ENCODE results near the gene PRICKLE1.

The PRICKLE1 gene

DNA sequence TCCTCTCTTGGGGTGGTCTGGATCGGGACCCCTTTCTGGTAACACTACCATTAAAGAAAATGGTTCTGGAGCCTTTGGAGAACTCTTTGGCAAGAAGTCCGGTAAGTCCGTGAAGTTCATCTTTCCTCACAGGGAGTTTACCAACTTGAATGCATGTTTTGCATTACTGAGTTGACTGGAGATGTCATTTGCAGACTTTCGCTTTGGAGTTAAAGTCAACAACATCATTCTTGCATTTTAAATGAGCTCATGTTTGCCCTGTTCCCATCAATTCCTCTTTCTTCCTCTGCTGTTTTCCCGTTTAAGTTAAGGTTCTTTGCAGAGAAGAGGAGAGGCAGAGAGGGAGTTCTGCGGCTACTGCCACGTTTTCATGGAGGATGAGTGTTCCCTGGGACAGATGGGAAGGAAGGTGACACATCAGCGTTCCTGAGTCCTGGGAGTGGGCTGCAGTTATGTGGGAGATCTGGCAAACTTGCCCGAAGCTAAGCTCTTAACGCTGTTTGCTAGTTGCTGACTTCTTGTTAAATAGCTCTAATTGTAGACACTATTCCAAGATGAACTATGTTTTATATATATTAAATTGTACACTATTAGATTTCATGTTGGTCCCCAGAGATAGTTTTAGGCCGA, 18.8 kb upstream of the PRICKLE1 start:
- no peak overlapping the region for H3K4me3 ChIP-seq (ENCODE audit: low read depth in 1 of 2, low read length in 2 of 2)
- ATAC-seq (ENCODE audit: insufficient read depth, low read depth) = no peak
- H3K4me2 ChIP-seq (ENCODE audit: insufficient read depth, low read length) = no peak overlapping the region
- no peak for DNase-seq
- H3K79me2 ChIP-seq (ENCODE audit: insufficient read depth, low read length) = no peaks in the 10 kb centered on the region
- no peaks in the 10 kb centered on the region for H3K4me1 ChIP-seq (ENCODE audit: insufficient read depth, low read length)
- H4K20me1 ChIP-seq (ENCODE audit: insufficient read depth, low read length) = no peaks in the 10 kb centered on the region
- no peaks in the 10 kb centered on the region for H3K36me3 ChIP-seq (ENCODE audit: insufficient read depth, low read length)
- TF ChIP-seq, protein P1, sequence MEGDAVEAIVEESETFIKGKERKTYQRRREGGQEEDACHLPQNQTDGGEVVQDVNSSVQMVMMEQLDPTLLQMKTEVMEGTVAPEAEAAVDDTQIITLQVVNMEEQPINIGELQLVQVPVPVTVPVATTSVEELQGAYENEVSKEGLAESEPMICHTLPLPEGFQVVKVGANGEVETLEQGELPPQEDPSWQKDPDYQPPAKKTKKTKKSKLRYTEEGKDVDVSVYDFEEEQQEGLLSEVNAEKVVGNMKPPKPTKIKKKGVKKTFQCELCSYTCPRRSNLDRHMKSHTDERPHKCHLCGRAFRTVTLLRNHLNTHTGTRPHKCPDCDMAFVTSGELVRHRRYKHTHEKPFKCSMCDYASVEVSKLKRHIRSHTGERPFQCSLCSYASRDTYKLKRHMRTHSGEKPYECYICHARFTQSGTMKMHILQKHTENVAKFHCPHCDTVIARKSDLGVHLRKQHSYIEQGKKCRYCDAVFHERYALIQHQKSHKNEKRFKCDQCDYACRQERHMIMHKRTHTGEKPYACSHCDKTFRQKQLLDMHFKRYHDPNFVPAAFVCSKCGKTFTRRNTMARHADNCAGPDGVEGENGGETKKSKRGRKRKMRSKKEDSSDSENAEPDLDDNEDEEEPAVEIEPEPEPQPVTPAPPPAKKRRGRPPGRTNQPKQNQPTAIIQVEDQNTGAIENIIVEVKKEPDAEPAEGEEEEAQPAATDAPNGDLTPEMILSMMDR (IDR thresholded peaks at IDR 0.05; ENCODE audit: borderline replicate concordance, extremely low read depth, low read length, poor library complexity, severe bottlenecking) = no peak
- no peak for TF ChIP-seq EZH2 (IDR thresholded peaks at IDR 0.05; ENCODE audit: borderline replicate concordance, low read depth, low read length, severe bottlenecking)
- H3K27ac ChIP-seq (ENCODE audit: low read length) = no peak overlapping the region
- H2AFZ ChIP-seq (ENCODE audit: low read depth, low read length) = no peak overlapping the region
- peaks cover 4% of the 10 kb centered on the region for H3K27me3 ChIP-seq (ENCODE audit: insufficient read depth, low read length, poor library complexity)
- no peaks in the 10 kb centered on the region for H3K9me3 ChIP-seq (ENCODE audit: insufficient read depth, low read length, severe bottlenecking)
- H3K9ac ChIP-seq (ENCODE audit: low read depth, low read length) = no peak overlapping the region

DNA sequence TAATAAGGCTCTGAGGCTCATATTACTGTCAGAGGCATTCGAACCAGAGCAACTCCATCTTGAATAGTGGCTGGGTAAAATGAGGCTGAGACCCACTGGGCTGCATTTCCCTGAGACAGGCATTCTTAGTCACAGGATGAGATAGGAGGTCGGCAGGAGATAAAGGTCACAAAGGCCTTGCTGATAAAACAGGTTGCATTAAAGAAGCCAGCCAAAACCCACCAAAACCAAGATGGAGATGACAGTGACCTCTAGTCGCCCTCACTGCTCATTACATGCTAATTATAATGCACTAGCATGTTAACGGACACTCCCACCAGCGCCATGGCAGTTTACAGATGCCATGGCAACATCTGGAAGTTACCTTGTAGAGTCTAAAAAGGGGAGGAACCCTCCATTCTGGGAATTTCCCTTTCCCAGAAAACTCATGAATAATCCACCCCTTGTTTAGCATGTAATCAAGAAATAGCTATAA, 18.1 kb upstream of the PRICKLE1 start:
- Histone ChIP-seq H3K9ac (ENCODE audit: low read depth, low read length) (no peak overlapping the region), H3K4me1 (ENCODE audit: insufficient read depth, low read length) (no peaks in the 10 kb centered on the region), H3K4me3 (ENCODE audit: low read depth in 1 of 2, low read length in 2 of 2) (no peak overlapping the region), H3K9me3 (ENCODE audit: insufficient read depth, low read length, severe bottlenecking) (no peaks in the 10 kb centered on the region), H3K4me2 (ENCODE audit: insufficient read depth, low read length) (no peak overlapping the region), H3K79me2 (ENCODE audit: insufficient read depth, low read length) (no peaks in the 10 kb centered on the region), H2AFZ (ENCODE audit: low read depth, low read length) (no peak overlapping the region), H3K27ac (ENCODE audit: low read length) (no peak overlapping the region), H3K27me3 (ENCODE audit: insufficient read depth, low read length, poor library complexity) (peaks cover 5% of the 10 kb centered on the region), H3K36me3 (ENCODE audit: insufficient read depth, low read length) (no peaks in the 10 kb centered on the region), H4K20me1 (ENCODE audit: insufficient read depth, low read length) (no peaks in the 10 kb centered on the region)
- TF ChIP-seq EZH2 (IDR thresholded peaks at IDR 0.05; ENCODE audit: borderline replicate concordance, low read depth, low read length, severe bottlenecking) = no peak
- TF ChIP-seq, protein P1 (IDR thresholded peaks at IDR 0.05; ENCODE audit: borderline replicate concordance, extremely low read depth, low read length, poor library complexity, severe bottlenecking) = no peak
- DNase-seq (no peak), ATAC-seq (ENCODE audit: insufficient read depth, low read depth) (no peak)

DNA sequence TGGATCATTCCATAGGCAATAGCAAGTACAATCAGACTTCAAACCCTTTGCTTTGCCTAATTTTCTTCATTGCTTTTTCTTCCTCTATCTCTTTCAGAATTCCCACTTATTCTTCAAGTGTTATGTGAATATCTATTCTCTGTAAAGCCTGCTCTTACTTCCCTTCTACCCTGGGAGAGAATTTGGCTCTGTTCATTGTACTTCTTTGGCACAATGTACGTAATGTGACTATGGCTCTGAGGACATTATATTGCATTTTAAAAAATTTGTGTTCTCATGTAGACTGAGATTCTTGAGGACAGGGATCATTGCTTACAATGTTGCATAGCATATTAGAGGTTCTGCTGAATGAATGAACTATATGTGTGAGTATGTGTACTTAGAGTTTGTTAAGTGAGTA, 16.9 kb upstream of the PRICKLE1 start:
- H3K79me2 ChIP-seq (ENCODE audit: insufficient read depth, low read length) = no peaks in the 10 kb centered on the region
- no peak for TF ChIP-seq EZH2 (IDR thresholded peaks at IDR 0.05; ENCODE audit: borderline replicate concordance, low read depth, low read length, severe bottlenecking)
- TF ChIP-seq, protein P1 (IDR thresholded peaks at IDR 0.05; ENCODE audit: borderline replicate concordance, extremely low read depth, low read length, poor library complexity, severe bottlenecking) = no peak
- DNase-seq = no peak

More for the DNA sequence above, 16.9 kb upstream of the PRICKLE1 start:
- Histone ChIP-seq H3K4me3 (ENCODE audit: low read depth in 1 of 2, low read length in 2 of 2) (no peak overlapping the region), H3K27ac (ENCODE audit: low read length) (no peak overlapping the region), H3K4me2 (ENCODE audit: insufficient read depth, low read length) (no peak overlapping the region), H2AFZ (ENCODE audit: low read depth, low read length) (no peak overlapping the region), H4K20me1 (ENCODE audit: insufficient read depth, low read length) (no peaks in the 10 kb centered on the region), H3K36me3 (ENCODE audit: insufficient read depth, low read length) (no peaks in the 10 kb centered on the region), H3K27me3 (ENCODE audit: insufficient read depth, low read length, poor library complexity) (peaks cover 5% of the 10 kb centered on the region), H3K9ac (ENCODE audit: low read depth, low read length) (no peak overlapping the region), H3K4me1 (ENCODE audit: insufficient read depth, low read length) (no peaks in the 10 kb centered on the region), H3K9me3 (ENCODE audit: insufficient read depth, low read length, severe bottlenecking) (no peaks in the 10 kb centered on the region)
- no peak for ATAC-seq (ENCODE audit: insufficient read depth, low read depth)
